GM18526 (cell line): ENCODE data around the gene B4GALT2.

Source experiments
- POLR2A ChIP-seq: IDR thresholded peaks from 3 replicates; pipeline ENCODE4 v1.6.1; 2011; ENCODE audit not compliant: insufficient read length; ENCODE audit errors: extremely low read depth

B4GALT2 gene

DNA sequence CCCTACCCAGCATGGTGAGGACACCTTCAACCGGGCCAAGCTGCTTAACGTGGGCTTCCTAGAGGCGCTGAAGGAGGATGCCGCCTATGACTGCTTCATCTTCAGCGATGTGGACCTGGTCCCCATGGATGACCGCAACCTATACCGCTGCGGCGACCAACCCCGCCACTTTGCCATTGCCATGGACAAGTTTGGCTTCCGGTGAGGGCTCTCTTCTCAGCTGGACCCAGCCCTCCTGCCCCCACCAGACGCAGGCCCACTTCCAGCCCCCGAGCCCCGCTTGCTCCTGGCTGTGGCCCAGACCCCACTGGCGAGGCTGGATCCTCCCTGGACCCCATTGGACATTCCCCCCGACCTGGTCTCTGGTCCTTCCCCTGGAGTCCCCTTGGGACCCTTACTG, 5.8 kb downstream of the B4GALT2 start:
- TF ChIP-seq POLR2A, result no peak

- TF ChIP-seq POLR2A, result no peak
These were observed 7.1 kb downstream of the B4GALT2 start for GRCh38 chr1:43985984-43986595.

DNA sequence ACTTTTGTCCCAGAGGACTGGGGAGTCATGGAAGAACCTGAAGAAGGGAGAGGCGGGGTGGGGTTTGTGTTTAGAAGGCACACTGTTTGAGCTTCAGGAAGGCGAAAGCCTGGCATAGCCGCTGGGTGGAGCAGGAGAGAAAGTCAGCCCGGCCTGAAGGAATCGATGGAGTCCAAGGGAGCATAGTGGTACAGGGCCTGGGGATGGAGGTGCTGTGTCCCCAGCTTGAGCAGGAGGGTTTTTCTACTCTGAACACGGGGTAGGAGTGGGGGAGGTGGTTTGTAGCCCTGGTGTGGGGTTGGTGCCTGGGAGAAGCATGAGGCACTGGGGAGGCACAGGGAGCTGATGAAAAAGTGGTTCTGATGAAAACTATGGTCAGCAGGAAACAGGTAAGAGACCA, 7.7 kb downstream of the B4GALT2 start:
- no peak for TF ChIP-seq POLR2A

DNA sequence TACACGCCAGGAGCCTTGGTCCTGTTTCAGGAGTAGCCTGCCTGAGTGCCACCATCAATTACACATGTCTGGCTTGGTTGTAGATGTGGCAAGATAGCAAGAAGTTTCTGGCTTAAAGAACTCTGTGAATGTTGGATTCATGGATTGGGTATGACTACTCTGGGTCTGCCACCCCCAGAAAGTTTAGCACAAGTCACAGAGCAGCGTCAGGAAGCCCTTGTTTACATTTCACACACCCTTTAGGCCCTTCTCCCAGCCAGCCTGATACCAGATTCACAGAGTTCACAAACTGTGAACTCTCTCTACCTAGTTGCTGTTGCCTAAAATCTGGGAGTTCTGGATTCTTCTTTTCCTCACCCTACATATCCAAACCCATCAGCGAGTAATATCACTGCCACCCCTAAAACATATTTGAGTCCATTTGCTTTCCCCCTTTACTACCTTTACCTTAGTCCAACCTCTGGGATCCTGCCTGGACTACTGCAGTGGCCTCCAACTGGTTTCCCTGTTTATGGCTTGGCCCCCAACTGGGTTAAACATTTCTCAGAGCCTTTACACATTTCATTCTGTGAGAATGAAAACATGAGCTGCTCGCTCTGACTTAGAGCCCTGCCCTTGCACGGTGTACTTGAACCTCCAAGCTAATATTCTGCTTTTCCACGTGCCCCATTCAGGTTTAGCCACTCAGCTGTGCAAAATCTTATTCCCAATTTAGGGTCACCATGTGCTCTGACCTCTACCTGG, 8.3 kb downstream of the B4GALT2 start:
- no peak for TF ChIP-seq POLR2A

DNA sequence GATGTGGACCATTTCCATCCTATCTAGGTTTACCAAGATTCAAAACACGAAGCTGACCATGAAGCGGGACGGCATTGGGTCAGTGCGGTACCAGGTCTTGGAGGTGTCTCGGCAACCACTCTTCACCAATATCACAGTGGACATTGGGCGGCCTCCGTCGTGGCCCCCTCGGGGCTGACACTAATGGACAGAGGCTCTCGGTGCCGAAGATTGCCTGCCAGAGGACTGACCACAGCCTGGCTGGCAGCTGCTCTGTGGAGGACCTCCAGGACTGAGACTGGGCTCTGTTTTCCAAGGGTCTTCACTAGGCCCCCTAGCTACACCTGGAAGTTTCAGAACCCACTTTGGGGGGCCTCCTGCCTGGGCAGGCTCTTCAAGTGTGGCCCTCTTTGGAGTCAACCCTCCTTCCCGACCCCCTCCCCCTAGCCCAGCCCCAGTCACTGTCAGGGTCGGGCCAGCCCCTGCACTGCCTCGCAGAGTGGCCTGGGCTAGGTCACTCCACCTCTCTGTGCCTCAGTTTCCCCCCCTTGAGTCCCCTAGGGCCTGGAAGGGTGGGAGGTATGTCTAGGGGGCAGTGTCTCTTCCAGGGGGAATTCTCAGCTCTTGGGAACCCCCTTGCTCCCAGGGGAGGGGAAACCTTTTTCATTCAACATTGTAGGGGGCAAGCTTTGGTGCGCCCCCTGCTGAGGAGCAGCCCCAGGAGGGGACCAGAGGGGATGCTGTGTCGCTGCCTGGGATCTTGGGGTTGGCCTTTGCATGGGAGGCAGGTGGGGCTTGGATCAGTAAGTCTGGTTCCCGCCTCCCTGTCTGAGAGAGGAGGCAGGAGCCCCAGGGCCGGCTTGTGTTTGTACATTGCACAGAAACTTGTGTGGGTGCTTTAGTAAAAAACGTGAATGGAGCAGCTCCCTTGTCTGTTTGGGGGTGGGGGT, 11.5 kb downstream of the B4GALT2 start:
- no peak for TF ChIP-seq POLR2A

GRCh38 chr1:43991200-43991475, 12.1 kb downstream of the B4GALT2 start:
- TF ChIP-seq POLR2A, result no peak

- peak; percentile 13 for TF ChIP-seq POLR2A
These were observed 12.6 kb downstream of the B4GALT2 start, which contains the start of gene CCDC24 for GRCh38 chr1:43991476-43992231. Gene CCDC24 (plus strand): TSS chr1:43991599. CDS start chr1:43991879, 280 bp downstream.

- TF ChIP-seq POLR2A, result no peak
These were observed 13.4 kb downstream of the B4GALT2 start for GRCh38 chr1:43992232-43992995.

GRCh38 chr1:43993206-43993914, 14.3 kb downstream of the B4GALT2 start:
- no peak for TF ChIP-seq POLR2A

DNA sequence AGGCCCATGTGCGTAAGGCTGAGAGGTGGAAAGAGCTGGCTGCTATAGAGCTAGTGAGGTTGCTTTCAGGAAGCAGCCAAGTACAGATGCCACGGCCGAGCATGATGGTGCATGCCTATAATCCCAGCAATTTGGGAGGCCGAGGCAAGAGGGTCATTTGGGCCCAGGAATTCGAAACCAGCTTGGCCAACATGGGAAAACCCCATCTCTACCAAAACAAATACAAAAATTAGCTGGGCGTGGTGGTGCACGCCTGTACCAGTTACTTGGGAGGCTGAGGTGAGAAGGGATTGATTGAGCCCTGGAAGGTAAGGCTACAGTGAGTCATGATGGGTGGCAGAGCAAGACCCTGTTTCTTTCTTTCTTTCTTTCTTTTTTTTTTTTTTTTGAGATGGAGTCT, 15.1 kb downstream of the B4GALT2 start:
- TF ChIP-seq POLR2A, result no peak

DNA sequence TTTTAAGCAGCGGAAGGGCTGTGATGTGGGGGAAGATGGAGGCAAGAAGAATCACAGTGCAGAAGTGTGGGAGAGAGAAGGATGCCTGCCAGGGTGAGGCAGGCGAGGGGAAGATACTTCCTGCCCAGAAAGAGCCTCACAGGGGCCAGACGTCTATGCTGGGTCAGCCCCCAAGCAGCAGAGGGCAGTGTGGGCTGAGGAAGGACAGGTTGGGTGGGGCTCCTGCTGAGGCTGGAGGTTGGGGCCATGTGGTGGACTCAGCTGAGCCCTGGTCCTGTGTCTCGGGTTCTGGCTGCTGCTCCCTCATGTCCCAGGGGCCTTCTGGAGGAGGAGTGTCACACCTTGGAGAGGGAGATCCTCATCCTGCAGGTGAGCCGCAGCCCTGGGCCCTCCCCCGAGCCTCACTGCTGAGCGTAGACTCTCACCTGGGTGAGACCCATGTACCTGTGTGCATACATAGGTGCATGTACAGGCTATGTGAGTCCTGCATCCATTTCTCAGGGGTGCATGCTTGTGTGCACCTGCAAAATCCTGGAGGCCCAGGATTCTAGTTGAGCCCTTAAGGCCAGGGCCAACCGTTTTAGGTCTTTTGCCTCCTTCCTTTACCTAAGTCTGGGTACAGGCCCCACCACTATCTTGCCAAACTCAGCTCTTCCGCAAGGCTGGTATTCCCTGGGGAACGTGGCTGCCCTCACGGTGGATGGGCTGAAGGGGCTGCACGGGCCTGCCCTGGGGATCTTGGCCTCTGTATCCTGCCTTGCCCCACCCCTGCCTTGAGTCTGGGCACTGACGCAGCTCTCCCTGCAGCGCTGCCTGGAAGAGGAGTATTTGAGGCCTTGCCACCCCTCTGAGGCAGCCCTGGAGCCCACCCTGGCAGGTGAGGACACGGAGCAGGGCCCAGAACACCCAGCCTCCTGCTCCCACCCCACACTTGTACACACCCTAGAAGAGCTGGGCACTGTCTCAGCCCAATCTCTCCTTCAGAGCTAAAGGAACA, 16.1 kb downstream of the B4GALT2 start:
- no peak for TF ChIP-seq POLR2A

GRCh38 chr1:43995984-43996732, 17.1 kb downstream of the B4GALT2 start:
- no peak for TF ChIP-seq POLR2A

DNA sequence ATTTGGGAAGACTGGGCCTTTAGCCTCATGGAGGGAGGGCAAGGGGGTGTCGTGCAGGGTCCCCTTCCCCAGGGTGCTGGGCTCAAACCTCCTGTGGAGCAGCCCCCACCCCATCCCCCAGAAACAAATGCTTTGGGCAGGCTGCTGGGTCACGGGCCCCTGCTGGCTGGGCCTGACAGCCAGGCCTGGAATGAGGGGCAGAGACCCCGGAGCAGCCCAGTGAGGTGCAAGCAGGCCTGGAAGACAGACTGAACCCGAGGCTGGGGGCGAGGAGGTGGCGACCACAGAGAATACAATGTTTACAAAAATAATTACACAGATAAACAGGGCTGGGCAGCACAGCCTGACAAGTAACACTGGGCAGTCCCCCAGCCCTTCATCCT, 17.7 kb downstream of the B4GALT2 start:
- no peak for TF ChIP-seq POLR2A
